Sigmoid colon (tissue), 4 donors: ENCODE measurements around the gene NAA38.

Source experiments
- POLR2A ChIP-seq, 2 donors: fragments of 450-650 bp; IDR thresholded peaks; one replicate each; pipeline ENCODE4 v1.6.1; 2016; ENCODE audit warnings: antibody characterized with exemption in 2 of 2, mild to moderate bottlenecking in 2 of 2, moderate library complexity in 2 of 2
- POLR2AphosphoS5 ChIP-seq, 4 donors: sonication (generic); formaldehyde crosslinking; IDR thresholded peaks; one replicate each; pipeline ENCODE4 v1.6.1; 2017; ENCODE audit warnings: antibody characterized with exemption in 4 of 4
- TF ChIP-seq, protein P1 (sequence below), 4 experiments: fragments of 450-650 bp in 3 of 4; fragments of 200-600 bp in 1 of 4; IDR thresholded peaks; one replicate each; pipeline ENCODE4 v1.5.1; 2016 to 2019; ENCODE audit warnings: antibody characterized with exemption in 4 of 4, mild to moderate bottlenecking in 3 of 4, moderate library complexity in 2 of 4

GRCh38 chr17:7846765-7847661, 10.3 kb downstream of the NAA38 start:
- TF ChIP-seq, protein P1, sequence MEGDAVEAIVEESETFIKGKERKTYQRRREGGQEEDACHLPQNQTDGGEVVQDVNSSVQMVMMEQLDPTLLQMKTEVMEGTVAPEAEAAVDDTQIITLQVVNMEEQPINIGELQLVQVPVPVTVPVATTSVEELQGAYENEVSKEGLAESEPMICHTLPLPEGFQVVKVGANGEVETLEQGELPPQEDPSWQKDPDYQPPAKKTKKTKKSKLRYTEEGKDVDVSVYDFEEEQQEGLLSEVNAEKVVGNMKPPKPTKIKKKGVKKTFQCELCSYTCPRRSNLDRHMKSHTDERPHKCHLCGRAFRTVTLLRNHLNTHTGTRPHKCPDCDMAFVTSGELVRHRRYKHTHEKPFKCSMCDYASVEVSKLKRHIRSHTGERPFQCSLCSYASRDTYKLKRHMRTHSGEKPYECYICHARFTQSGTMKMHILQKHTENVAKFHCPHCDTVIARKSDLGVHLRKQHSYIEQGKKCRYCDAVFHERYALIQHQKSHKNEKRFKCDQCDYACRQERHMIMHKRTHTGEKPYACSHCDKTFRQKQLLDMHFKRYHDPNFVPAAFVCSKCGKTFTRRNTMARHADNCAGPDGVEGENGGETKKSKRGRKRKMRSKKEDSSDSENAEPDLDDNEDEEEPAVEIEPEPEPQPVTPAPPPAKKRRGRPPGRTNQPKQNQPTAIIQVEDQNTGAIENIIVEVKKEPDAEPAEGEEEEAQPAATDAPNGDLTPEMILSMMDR (IDR thresholded peaks at IDR 0.05): no peak
- TF ChIP-seq POLR2AphosphoS5 (IDR thresholded peaks at IDR 0.05) (no peak), POLR2A (IDR thresholded peaks at IDR 0.05) (no peak)
